Testis (tissue), 3 donors: ENCODE measurements around the gene TFDP2. TPM values are rescaled to one million over a fixed set of nuclear protein-coding genes. Genes with fewer than 3 reads are reported as not detected.

ENCODE experiments used
- DNase-seq: peaks from one replicate; pipeline ENCODE4 v3.0.0-alpha.2; 2019
- H3K27ac ChIP-seq, 2 donors: fragments of 200-600 bp; sonication (generic); one replicate each; pipeline ENCODE4 v1.5.1; 2019
- H3K27me3 ChIP-seq: fragments of 200-600 bp; sonication (generic); one replicate; pipeline ENCODE4 v1.5.1; 2019
- H3K36me3 ChIP-seq: fragments of 200-600 bp; sonication (generic); one replicate; pipeline ENCODE4 v1.5.1; 2017; ENCODE audit warnings: low read depth; ENCODE audit errors: missing control alignments
- H3K4me1 ChIP-seq: fragments of 200-600 bp; sonication (generic); one replicate; pipeline ENCODE4 v1.5.1; 2019
- H3K4me3 ChIP-seq, 2 donors: fragments of 200-600 bp; sonication (generic); one replicate each; pipeline ENCODE4 v1.5.1; 2017 to 2019
- H3K9me3 ChIP-seq: fragments of 200-600 bp; sonication (generic); one replicate; pipeline ENCODE4 v1.5.1; 2017
- POLR2A ChIP-seq: fragments of 450-650 bp; IDR thresholded peaks from one replicate; pipeline ENCODE4 v1.6.1; 2017; ENCODE audit warnings: antibody characterized with exemption, mild to moderate bottlenecking, moderate library complexity
- WGBS, 2 donors: methylation state at CpG; one replicate each; pipeline ENCODE4 v1.1.5; 2018; 5-methylcytosine and 5-hydroxymethylcytosine counted together
- intact Hi-C: fragments of 100-400 bp; cut with DNase I; formaldehyde crosslinking; loops from one replicate; pipeline ENCODE4 v1.15.1; 2023; ENCODE audit warnings: low total_unique reads
- polyA plus RNA-seq: library from polyadenylated mRNA; stranded (reverse); fragments of 350-450 nt; fragmentation: Illumina TruSeq; extraction: RNeasy Lipid Tissue Mini Kit (QIAGEN cat#74804); gene quantifications from one replicate; pipeline ENCODE4 v1.2.3, GENCODE V29; 2014; ENCODE audit warnings: low read depth, low replicate concordance; ENCODE audit not compliant: insufficient read depth
- total RNA-seq, 2 donors: library from RNA; depleted of rRNA; stranded (reverse); fragments of >200 nt; gene quantifications; one replicate each; pipeline ENCODE4 v1.2.3, GENCODE V29; 2016
- TF ChIP-seq, protein P1 (sequence below), 3 experiments: fragments of 450-650 bp in 2 of 3; fragments of 200-600 bp in 1 of 3; sonication (generic) in 1 of 3; IDR thresholded peaks; one replicate each; pipeline ENCODE4 v1.5.1; 2016 to 2019; ENCODE audit warnings: antibody characterized with exemption in 3 of 3, mild to moderate bottlenecking in 2 of 3, moderate library complexity in 1 of 3

The TFDP2 gene
- total and polyA plus RNA-seq, 3 donors from 2014 or later, result 110 to 168 (median 152) TPM

DNA sequence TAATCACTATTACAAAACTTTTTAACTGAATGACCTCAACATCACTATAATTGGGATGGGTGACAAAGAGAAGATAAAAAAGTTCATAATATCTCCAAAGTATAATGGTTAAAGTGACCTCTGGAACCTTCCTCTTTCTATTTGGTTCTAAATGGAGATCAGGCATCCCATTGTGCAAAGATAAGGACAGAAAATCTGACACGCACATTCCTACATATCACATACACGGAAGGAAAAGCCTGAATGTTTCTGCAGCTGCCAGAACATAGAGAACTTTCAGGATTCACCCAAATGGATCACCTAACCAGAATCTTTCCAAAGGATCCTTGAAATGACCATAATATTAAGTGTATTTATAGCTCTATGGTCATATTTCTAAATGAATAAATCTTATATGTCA, 128.2 kb downstream of the TFDP2 start:
- TF ChIP-seq, protein P1, sequence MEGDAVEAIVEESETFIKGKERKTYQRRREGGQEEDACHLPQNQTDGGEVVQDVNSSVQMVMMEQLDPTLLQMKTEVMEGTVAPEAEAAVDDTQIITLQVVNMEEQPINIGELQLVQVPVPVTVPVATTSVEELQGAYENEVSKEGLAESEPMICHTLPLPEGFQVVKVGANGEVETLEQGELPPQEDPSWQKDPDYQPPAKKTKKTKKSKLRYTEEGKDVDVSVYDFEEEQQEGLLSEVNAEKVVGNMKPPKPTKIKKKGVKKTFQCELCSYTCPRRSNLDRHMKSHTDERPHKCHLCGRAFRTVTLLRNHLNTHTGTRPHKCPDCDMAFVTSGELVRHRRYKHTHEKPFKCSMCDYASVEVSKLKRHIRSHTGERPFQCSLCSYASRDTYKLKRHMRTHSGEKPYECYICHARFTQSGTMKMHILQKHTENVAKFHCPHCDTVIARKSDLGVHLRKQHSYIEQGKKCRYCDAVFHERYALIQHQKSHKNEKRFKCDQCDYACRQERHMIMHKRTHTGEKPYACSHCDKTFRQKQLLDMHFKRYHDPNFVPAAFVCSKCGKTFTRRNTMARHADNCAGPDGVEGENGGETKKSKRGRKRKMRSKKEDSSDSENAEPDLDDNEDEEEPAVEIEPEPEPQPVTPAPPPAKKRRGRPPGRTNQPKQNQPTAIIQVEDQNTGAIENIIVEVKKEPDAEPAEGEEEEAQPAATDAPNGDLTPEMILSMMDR (IDR thresholded peaks at IDR 0.05), result no peak
- TF ChIP-seq POLR2A, result no peak
- Histone ChIP-seq H3K4me3 (no peak overlapping the region), H3K9me3 (no peaks in the 10 kb centered on the region), H3K4me1 (peaks cover 9% of the 10 kb centered on the region), H3K36me3 (no peaks in the 10 kb centered on the region), H3K27me3 (no peaks in the 10 kb centered on the region), H3K27ac (no peak overlapping the region)
- 49 to 58% methylated on average over 2 of the region's 2 CpGs for WGBS, 2 donors
- intact Hi-C loops, result no loop called here
- DNase-seq, result no peak

DNA sequence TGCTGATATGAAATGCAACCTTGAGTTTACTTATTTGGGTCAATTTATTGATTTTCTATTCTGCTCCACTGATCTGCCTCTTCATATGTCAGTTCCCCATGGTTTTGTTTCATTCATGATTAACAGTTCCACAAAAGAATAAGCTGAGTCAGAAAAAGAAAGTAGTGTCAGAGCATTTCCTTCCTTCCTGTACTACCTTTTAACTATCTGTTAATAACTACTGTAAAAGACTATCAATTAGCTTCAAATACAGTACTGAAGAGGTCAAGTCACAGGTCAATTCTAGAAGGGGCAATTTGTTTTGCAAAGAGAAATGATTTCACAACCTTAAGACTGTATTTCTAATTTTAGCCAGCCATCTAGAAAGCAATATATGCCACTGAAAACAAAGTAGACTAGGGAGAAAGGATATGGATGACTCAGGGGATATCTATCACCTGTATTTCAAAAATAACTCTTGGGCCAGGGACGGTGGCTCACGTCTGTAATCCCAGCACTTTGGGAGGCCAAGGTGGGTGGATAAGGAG, 129.5 kb downstream of the TFDP2 start:
- intact Hi-C loops, result no loop called here
- Histone ChIP-seq H3K9me3 (no peaks in the 10 kb centered on the region), H3K36me3 (no peaks in the 10 kb centered on the region), H3K27me3 (no peaks in the 10 kb centered on the region), H3K27ac (no peak overlapping the region), H3K4me3 (no peak overlapping the region), H3K4me1 (peaks cover 9% of the 10 kb centered on the region)
- no peak for DNase-seq
- TF ChIP-seq, protein P1 (IDR thresholded peaks at IDR 0.05), result no peak
- TF ChIP-seq POLR2A, result no peak
- 75 to 90% methylated on average over 2 of the region's 2 CpGs for WGBS, 2 donors

DNA sequence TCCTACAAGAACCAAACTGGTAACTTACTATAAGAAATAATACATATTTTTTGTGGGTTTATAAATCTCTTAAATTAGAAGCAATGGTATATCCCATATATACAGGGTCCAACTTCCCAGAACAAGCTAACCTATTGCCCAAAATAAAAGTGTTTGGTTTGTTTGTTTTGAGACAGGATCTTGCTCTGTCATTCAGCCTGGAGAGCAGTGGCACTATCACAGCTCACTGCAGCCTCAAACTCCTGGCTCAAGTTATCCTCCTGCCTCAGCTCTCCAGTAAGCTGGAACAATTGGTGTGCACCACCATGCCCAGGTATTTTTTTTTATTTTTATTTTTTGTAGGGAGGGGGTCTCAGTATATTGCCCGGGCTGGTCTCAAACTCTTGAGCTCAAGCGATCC, 135.4 kb downstream of the TFDP2 start:
- Histone ChIP-seq H3K27ac (no peak overlapping the region), H3K9me3 (no peaks in the 10 kb centered on the region), H3K36me3 (no peaks in the 10 kb centered on the region), H3K4me1 (no peaks in the 10 kb centered on the region), H3K4me3 (no peak overlapping the region), H3K27me3 (no peaks in the 10 kb centered on the region)
- intact Hi-C loops, result no loop called here
- TF ChIP-seq, protein P1 (IDR thresholded peaks at IDR 0.05), result no peak
- TF ChIP-seq POLR2A, result no peak
- DNase-seq, result no peak
- WGBS, 2 donors, result 93% methylated on average over 2 of the region's 2 CpGs

DNA sequence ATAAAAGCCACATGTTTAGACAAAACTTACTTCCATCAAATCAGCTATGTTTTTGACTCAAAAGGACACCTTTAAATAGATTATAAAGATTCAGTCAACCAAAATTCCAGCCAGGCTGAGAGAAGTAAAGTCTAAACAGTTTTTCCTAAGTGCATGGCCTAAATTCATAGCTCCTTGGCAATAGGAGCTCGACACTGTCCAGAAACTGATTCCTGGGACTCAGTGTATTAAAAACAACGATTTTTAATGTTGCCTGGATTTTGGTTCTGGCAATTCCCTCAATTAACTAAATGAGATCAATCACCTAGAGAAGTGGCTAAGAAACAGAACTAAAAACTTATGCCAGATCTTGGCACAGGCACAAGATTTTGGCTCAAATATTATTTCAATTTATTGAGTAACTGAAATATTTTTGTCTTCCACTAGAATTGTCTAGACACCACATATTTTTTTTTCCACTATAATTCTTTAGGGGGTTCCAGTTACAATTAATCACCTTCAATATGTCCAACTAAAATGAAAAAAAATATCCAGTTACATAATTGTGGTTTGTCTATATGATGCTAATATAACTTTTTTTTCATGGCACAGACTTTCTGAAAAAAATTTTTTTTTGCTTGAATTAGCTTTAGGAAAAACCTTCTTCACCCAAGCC, 135.9 kb downstream of the TFDP2 start:
- TF ChIP-seq, protein P1 (IDR thresholded peaks at IDR 0.05), result no peak
- no peak for TF ChIP-seq POLR2A
- 48 to 61% methylated on average over 2 of the region's 2 CpGs for WGBS, 2 donors
- no peak overlapping the region for H3K27ac ChIP-seq
- H3K4me1 ChIP-seq, result no peaks in the 10 kb centered on the region
- DNase-seq, result no peak
- H3K27me3 ChIP-seq, result no peaks in the 10 kb centered on the region
- intact Hi-C loops, result no loop called here
- H3K9me3 ChIP-seq, result no peaks in the 10 kb centered on the region
- H3K4me3 ChIP-seq, result no peak overlapping the region
- H3K36me3 ChIP-seq, result no peaks in the 10 kb centered on the region

DNA sequence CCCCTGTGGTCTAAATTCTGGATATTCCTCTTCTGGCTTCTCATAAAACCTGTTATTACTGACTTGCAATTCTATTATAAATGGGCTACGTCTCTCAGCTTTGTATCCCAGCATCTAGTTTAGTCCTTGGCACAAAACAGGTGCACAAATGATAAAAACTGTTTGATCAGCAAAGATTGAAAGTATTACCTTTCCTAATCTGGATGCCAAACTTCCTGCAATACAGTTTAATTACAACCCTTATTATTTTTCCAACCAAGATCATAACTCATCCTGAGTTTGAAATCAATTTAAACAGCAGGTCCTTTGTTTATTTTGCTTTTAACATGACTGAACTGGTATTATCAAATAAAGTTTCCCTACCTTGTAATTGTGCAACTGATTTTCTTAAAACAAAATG, 140.3 kb downstream of the TFDP2 start:
- no peaks in the 10 kb centered on the region for H3K36me3 ChIP-seq
- no peaks in the 10 kb centered on the region for H3K27me3 ChIP-seq
- TF ChIP-seq POLR2A, result no peak
- TF ChIP-seq, protein P1 (IDR thresholded peaks at IDR 0.05), result no peak
- H3K4me1 ChIP-seq, result peaks cover 22% of the 10 kb centered on the region
- 83 to 85% methylated on average over 1 of the region's 1 CpG for WGBS, 2 donors
- H3K9me3 ChIP-seq, result no peaks in the 10 kb centered on the region
- no peak overlapping the region for H3K4me3 ChIP-seq
- DNase-seq, result no peak
- no peak overlapping the region for H3K27ac ChIP-seq
- intact Hi-C loops, result no loop called here
